CD1c-positive myeloid dendritic cell (primary cell): ENCODE results near the gene NPAS3.

ENCODE experiments used
- DNase-seq: peaks from one replicate; pipeline ENCODE4 v3.0.0-alpha.2; 2016; ENCODE audit errors: extremely low spot score

The NPAS3 gene

DNA sequence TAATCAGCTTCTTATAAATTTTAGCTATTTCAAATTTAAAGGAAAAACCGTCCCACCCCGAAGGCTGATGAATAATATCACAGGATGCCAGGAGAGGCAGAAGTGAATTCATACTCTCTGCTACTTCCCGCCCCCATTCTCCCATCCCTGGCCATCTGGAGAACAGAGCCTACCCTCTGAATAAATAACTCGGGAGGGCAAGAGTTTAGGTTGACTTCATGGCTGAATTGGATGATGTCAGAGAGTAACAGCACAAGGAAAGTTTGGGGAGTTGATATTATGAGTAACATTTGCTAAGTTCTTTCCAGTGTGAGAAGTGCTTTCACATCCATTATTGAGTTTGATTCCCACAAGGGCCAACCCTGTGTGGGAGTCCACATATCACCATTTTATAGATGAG lies 770.6 kb downstream of the NPAS3 start:
- no peak for DNase-seq

DNA sequence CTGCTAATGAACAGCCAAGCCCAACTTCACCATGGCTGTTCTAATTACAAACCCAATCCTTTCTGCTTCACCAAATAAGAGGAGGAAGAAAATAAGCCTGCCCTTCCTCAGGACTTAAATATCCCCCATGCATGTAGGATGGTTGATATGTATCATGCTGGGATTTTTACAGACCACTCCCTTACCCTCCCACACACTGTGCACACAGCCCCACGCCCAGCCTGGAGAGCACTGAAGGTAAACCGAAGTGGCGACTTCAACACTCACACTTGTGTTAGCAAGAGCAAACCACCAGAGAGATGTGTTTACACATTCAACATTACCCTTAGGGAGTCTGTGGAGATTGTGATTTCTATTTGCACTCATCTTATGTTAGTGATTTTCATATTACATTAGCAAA lies 771.0 kb downstream of the NPAS3 start:
- DNase-seq, result no peak

DNA sequence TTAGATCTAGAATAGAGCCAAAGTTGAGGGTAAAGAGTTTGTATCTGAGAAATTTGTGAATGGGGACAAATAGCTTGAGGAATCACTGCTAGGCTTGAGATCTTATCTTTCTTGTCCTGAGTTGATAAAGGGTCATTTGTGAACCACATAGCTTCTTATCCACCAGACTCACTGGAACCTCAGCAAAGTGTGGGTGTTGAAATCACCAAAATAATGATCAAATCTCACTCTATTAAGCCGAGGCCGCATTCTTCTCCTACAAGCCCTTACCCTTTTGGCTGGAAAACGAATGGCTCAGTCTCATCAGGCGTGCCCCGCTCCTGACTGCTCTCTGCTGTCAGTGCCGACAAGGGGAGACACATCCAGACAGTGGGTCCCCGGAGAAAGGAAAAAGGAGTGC lies 771.6 kb downstream of the NPAS3 start:
- no peak for DNase-seq

DNA sequence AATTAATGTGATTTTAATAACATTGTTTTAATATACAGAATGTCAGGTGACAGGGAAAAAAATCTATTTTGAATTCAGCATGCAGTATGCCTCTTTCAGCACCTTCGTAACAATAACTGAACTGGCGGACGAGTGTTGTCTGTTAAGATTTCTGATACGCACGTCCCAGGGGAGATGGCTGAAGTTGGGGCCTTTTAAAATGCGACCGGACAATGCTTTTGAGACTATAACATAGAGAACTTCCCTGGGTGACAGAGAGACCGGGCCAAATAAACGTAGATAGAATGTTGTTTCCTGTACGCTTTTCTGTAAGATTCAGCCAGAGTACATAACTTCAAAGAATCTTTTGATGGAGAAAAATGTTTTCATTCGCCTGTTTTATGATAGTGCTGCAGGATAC lies 772.5 kb downstream of the NPAS3 start:
- DNase-seq, result no peak

DNA sequence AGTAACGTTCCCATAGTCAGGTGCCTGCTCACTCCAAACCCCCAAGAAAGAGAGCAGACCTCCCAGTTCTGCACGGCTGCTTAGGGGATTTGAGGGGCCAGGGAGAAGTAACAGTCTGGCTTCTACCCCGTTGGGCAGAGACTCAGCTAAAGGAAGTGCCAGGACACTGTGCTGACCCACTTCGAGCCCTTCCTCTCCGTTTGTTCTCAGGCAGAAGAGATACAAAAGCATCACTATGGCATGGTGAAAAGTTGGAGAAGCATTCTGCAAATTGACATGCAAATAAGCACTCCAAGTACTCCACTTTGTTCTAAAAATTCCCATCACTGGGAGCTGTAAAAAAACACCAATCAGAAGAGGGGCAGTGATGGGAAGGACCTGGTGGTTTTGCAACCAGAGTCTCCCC lies 773.1 kb downstream of the NPAS3 start:
- DNase-seq, result no peak

DNA sequence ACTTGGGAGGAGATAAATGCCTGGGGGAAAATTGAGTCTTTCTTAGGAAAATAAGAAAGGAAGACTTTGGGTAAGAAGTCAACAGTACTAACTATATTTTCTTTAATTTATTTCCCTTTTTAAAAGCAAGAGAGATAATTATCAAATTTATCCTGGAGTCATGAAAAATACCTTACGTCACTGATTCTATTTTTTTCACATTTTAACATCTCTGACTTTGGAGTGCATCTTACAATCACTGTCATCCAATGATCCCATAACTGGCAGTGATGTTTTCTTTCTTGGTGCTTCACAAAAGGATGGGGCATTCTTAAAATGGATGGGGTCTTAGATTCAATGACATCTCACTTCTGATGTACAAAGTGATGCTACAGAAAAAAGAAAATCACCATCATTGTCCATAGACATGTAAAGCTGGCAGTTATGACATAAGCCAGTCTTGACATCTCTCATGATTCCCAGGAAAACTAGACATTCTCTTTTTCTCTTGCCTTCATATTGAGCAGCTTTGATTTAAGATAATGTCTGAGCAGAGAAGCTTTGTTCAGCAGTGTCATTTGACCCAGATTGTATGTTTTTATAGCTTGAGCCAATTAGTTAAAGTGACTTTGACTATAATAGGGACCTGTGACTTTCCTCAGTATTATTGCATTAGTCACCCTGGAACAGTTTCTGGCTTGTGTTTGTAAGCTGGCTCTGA lies 776.0 kb downstream of the NPAS3 start:
- DNase-seq, result no peak

DNA sequence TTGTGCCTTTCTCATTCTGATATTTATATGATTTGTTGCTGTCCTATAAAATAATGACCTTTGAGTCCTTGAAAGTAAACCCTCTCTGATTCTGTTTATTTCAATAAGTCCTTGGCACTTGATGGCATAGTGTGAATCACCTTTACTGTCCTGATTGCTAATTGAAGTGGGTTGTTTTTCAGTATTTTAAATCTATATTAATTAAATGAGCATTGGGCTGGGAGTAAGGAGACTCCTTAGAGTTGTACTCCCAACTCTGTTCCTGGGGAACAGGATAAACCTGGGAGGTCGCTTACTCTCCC lies 776.5 kb downstream of the NPAS3 start:
- no peak for DNase-seq

DNA sequence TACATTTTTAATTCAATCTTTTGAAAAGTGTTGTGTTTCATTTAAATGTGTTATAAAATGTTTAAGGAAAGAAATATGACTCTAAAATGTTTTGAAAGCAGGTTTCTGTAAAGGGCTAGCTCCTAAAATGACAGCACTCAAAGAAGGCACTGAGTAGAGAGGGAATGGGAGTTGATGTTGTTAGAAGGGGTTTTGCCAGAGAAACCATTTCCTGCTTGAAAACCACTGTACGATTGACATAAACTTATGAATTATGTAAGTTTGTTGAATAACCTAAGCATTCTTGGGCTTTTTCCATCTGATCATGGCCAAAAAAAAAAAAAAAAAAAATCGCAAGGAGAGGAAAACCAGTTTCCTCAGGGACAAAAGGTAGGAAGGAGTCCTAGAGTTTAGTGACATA lies 778.2 kb downstream of the NPAS3 start:
- DNase-seq, result no peak

DNA sequence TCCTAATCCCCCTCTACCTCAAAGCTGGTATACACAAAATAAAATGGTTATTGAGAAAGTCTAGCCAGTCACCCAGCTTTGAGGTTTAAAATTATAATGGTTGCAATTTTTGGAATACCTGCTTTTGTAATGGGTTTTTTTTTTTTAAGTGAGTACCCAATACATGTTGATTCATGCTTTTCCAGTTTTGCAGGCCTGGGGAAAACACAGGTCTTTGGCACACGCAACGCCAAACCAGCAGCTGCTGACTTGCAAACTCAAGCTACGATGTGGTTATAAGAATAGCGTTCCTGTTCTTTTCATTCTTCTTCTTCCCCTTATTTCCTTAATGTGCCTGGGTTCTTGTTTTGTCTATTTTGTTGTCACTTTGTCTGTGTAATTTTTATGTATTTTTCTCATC lies 779.2 kb downstream of the NPAS3 start:
- DNase-seq, result no peak

DNA sequence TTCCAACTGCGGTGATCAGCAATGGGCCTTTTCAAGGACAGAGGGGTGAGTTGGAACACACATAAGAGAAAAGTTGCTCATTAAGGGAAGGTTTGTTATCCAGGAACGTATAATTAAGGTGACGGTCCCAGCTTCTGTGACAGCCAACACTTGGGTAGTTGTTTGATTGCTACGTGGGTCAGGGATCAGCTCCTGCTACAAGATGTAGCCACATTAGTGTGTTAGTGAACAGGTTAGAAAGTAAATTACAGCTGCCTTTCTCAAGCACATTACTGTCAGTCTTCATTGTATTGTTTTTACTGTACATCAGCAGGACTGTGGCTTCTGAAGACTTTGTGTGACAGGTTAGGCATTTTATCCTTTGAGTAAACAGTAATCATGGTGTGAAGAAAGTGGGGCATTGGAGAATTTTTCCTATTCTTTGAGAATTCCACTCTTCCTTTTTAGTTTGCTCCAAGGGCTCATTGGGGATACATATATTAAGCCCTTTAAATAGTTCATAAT lies 781.7 kb downstream of the NPAS3 start:
- no peak for DNase-seq

DNA sequence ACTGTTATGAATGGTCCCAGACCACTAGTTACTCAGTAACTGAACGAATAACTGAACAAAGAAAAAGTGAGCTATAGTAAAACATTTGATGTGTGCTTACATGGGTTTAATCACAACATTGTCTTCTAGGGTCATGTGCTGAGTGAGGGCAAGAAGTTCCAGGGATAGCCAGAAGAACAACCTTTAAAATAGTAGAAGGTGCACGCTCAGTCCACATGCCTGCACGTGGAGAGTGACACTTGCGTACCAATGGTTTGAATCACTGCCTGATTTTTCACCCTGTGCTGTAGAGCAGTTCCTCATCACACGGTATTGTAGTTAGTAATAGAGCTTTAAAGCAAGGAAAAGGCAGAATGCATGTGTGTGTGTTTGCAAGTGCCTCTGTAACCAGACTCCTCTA lies 788.0 kb downstream of the NPAS3 start:
- no peak for DNase-seq

DNA sequence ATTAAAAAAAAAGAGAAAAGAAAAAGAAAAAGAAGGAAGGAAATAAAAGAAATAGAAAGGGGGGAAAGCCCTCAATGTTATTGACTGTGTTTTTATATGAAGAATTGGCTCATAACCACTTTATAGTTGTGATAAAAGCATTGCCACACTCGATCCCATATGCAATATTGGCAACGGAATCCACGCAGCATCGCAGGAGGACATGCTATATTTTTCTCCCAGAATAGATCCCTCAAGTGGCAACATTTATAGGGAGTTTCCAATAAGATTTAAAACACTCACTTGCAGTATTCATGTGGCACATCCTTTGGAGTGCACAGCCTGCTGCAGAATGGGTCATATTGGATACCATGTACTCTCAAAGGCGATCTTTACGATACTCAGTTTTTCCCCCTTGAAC lies 788.9 kb downstream of the NPAS3 start:
- no peak for DNase-seq

DNA sequence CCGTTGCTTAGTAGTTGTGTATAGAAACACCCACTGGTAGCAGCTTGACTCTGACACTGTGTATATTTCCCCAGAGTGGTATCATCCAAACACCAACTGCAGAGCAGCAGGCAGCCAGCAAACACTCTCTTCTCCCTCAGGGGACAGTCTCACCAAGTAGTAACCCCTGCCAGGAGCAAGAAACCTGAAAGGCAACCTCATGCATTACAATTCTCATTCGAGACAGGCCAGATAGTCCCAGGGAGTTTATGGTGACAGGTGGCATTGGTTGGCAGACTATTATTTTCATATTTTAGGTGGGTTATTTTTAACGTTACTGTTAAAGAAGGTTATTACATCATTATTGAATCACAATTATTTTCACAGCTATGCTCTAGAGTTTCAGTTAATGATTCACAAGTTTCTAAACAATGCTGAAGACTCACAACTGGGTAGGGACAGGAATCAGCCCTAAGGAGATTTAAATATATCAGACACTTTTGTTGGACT lies 789.4 kb downstream of the NPAS3 start:
- DNase-seq, result no peak

DNA sequence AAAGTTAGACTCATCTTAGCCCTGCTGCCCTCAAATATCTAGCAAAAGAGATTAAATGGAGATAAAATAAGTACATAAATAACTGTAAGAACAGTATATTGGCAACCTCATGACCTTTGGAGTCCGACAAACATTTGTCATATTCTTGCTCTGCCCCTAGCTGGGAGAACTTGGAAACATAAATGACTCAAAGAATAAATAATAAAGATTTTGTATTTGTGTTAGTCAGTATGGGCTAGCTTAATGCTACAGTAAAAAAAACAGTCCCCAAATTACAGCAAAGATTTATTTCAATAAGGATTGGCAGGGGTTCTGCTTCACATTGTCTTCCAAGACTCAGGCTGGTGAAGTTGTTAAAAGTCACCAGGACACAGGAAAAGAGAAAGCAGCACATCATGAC lies 791.5 kb downstream of the NPAS3 start:
- DNase-seq, result no peak

DNA sequence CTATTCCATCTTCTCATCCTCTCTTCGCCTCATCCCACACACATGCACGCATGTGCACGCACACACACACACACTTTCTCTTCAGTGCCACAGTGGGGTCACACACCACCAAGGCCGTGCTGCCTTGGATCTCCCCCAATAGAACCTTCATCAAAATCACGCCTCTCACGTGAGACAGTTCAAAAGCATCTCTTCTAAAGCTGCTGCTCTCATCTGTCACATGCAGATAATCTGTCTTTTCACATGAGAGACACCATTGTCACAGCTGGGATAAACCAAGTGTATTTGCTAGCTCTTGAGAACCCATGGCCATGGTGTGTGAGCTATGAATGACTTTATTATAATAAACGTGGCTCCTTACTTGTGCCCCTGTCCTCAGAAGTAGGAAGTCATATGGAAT lies 793.5 kb downstream of the NPAS3 start:
- no peak for DNase-seq

DNA sequence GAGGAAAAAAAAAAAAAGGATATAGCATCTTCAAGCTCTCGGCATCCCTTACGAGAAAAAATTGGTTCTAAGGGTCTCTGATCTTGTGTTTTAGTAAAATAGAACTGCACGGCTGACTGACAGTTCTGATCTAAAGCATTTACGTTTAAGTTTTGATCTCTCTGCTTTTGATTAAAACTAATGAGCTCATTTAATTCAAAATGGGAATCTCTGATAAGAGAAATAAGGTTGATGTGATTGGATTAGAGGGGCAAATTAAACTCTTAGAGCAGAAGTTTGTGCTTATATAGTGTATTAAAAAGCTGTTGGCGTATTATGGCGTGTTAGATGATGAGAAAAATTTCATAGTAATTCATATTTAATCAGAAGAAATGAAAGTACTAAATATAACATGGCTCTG lies 794.6 kb downstream of the NPAS3 start:
- DNase-seq, result no peak

DNA sequence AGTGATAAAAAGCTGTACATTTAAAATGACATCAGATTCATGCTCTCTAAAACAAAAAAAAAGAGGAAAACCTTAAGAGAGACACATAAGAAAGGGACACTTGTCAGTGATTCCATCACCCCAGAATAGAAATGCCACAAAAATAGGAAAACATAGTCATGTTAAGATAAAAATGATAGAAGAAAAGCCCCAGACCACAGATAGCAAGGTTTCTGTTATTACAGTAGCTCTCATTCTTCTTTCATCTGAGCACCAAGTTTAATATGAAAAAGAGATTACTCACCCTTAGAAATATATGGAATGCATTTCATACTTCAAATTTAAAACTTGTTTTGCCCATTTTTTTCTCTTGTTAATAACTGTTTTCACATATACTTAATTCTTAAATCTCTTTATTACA lies 795.0 kb downstream of the NPAS3 start:
- no peak for DNase-seq

DNA sequence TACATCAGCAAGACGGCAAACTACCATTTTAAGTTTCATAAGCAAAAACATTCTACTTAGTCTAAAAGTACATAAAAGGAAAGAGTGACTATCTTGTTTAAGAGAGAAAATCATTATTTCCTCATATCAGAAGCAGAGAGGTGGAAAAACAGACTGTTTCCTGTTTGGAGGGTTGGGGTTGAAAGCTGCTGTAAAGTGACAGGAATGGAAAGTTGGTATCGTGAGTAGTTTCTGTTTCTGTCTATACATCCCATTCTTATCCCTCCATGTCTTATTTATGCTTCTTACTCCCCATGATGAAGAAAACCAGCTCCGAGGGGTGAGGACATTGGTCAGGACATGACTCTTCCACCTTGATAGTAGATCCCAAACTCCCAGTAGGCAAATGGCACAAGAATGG lies 795.7 kb downstream of the NPAS3 start:
- DNase-seq, result no peak

DNA sequence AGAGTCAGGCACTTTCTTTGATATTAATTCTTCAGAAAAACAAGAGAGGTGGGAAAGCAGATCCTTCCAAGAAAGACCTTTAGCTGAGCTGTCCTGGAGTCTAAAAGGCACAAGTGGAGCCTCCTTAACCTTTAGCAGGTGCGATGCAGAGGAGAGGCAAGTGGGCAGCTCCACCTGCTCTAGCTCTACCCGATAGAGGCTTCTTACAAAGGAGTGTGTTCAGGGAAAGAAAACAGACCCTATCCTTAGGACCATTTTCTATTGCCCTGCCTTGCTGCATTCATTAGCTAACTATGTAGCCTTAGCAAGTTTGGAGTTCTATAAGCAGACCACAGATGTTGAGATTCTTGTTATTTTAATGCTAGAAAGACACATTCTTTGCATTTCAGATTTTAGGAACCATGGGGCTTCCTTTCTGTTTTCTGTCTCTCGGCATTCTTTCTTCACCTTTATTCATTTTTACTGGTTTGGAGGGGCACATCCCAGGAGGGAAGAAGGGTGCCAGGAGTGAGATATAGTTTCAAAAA lies 797.7 kb downstream of the NPAS3 start:
- no peak for DNase-seq

DNA sequence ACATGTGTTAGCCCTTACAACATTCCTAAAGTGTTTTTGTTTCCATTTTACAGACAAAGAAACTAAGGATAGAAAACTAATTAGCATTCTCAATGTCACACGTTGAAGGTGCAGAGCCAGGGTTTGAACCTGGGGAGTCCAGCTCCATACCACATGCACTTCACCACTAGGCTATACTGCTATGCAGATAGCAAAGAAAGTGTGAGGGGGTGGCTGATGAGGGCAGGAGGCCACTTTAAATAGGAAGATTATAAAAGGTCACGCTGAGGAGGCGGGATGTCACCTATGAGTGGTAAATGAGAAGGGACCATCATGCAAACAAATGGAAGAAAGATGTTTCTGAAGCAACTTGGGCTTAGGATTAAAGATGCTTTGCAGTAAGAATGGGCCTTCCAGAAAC lies 798.3 kb downstream of the NPAS3 start:
- DNase-seq, result no peak

DNA sequence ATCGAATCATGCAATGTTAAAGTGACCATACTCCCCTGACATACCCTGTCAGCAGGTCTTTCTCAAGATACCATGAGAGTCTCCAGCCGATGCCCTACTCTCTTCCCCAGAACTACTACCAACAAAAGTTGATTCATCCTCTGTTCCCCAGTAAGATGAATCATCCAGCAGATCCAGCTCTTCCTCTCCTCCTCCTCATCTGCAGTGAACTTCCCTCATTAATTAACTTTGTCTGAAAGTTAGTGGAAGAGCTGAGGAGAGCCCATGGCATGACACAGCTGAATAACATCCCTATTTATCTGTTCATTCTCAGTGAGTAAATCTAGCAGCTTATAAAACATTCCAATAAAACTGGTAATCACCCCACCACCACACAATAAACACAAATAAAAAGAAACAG lies 798.8 kb downstream of the NPAS3 start:
- DNase-seq, result no peak

DNA sequence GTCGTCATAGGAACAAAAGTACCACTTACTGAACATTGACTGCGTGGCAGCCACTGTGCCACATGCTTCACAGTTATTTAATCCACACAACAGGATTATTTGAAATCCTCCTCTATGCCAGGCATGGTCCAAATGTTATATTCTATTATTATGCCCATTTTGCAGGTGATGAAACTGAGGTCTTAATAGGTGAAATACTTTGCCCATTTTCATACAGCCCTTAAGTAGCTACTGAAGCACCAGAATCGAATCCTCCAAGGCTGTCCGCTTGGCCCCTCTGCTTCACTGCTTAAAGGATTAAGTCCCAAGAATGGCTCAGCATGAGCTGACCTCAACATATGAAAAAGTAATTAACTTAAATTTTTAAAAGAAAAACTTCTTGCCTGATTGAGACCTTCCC lies 799.4 kb downstream of the NPAS3 start:
- no peak for DNase-seq

DNA sequence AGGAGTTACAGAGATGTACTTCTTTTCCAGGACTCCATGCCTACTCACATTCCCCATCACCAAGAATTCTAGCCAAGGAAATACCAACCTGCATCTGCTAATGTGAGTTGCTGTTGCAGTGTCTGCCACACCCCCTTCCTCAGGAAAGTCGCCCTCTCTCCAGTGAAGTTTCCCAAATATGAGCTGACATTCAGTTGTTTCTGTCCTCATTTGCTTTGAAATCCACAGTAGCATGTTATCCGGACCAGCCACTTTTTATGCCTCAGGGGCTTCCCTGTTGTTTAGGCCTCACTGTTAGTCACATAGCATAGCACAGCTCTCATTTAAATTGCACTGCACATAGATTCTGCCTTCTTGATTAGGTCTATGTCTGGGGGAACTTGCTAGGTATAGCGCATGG lies 799.8 kb downstream of the NPAS3 start:
- no peak for DNase-seq

DNA sequence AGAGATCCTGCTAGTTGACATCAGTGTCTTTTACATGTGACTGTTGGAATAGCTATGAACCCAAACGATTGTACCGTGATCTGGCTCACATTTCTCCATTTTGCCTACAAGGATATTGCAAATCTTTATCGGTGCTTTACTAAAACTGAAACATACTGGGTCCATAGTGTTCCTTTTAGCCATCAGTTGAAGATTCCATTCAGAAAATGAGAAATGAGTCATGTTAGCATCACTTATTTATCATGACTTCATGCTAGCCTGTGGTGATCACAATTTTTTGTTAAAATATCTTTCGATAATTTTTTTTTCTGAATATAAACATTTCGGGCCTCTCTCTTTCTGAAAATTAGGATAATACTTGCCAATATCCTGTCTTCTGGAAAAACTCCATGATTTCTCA lies 801.9 kb downstream of the NPAS3 start:
- no peak for DNase-seq
